ENCODE data around the gene FZD4.
"Not testable (repeated sequence)": the region's sequence is repeated elsewhere in the genome, so short reads cannot be mapped to it uniquely, and the experiment has no call there.

The FZD4 gene

GRCh38 chr11:86940122-86940777 is 14.9 kb downstream of the FZD4 start (continued):
- TF ChIP-seq ZNF473 (tag by site-specific recombination; IDR thresholded peaks at IDR 0.05), result no peak
- no peak for TF ChIP-seq ZNF202 (tag by site-specific recombination; IDR thresholded peaks at IDR 0.05; ENCODE audit: borderline replicate concordance)

- H3K4me1 ChIP-seq (ENCODE audit: control insufficient read depth, insufficient read depth, low read length), result peaks cover 3% of the 10 kb centered on the region; the same call in 1 of the 2 replicates
- TF ChIP-seq ZNF529 (tag by site-specific recombination; IDR thresholded peaks at IDR 0.05; ENCODE audit: insufficient replicate concordance) (no peak), ZNF654 (tag by site-specific recombination; IDR thresholded peaks at IDR 0.05; ENCODE audit: low read depth) (peak; percentile 53)
- ChIA-PET POLR2A (interaction anchor here (1.0 to 2.7 kb wide), 3 partner anchors 8 to 16 kb away, joined by 3 to 12 read pairs (median 3); partner anchors contain the start of gene FZD4), CTCF (interaction anchor here (0.6 to 4.3 kb wide), 40 partner anchors 8 to 789 kb away, joined by 3 to 35 read pairs (median 4); partner anchors contain the start of genes FZD4 and TMEM135)
- H3K4me3 ChIP-seq (ENCODE audit: low read depth, low read length), result no peak overlapping the region
- H3K27ac ChIP-seq (ENCODE audit: extremely low read depth, low read depth, low read length), result no peak overlapping the region
- H3K36me3 ChIP-seq (ENCODE audit: control insufficient read depth in 2 of 2, insufficient read depth in 1 of 2, low read length in 2 of 2), result no peaks in the 10 kb centered on the region
- no peaks in the 10 kb centered on the region for H3K9me3 ChIP-seq (ENCODE audit: control insufficient read depth, insufficient read depth, low read depth, low read length)
Measured at GRCh38 chr11:86938900-86939880, 16.0 kb downstream of the FZD4 start.

GRCh38 chr11:86938203-86938899 is 16.8 kb downstream of the FZD4 start:
- ChIA-PET POLR2A (interaction anchor here (1.0 to 2.7 kb wide), 3 partner anchors 9 to 17 kb away, joined by 3 to 12 read pairs (median 3); partner anchors contain the start of gene FZD4), CTCF (interaction anchor here (0.6 to 4.3 kb wide), 24 partner anchors 9 to 581 kb away, joined by 3 to 35 read pairs (median 3); partner anchors contain the start of genes FZD4 and TMEM135)
- Histone ChIP-seq H3K4me3 (ENCODE audit: low read depth, low read length) (no peak overlapping the region), H3K27ac (ENCODE audit: extremely low read depth, low read depth, low read length) (no peak overlapping the region), H3K4me1 (ENCODE audit: control insufficient read depth, insufficient read depth, low read length) (peaks cover 3% of the 10 kb centered on the region; the same call in 1 of the 2 replicates), H3K36me3 (ENCODE audit: control insufficient read depth in 2 of 2, insufficient read depth in 1 of 2, low read length in 2 of 2) (no peaks in the 10 kb centered on the region), H3K9me3 (ENCODE audit: control insufficient read depth, insufficient read depth, low read depth, low read length) (no peaks in the 10 kb centered on the region)
- no peak for TF ChIP-seq SCRT1 (tag by site-specific recombination; IDR thresholded peaks at IDR 0.05; ENCODE audit: borderline replicate concordance)
- no peak for TF ChIP-seq ZNF521 (tag by site-specific recombination; IDR thresholded peaks at IDR 0.05)
- TF ChIP-seq YY2 (tag by site-specific recombination; IDR thresholded peaks at IDR 0.05), result no peak
- TF ChIP-seq KLF17 (tag by site-specific recombination; IDR thresholded peaks at IDR 0.05), result no peak
- TF ChIP-seq PRDM10 (tag by site-specific recombination; IDR thresholded peaks at IDR 0.05), result no peak
- TF ChIP-seq MYNN (tag by site-specific recombination; IDR thresholded peaks at IDR 0.05; ENCODE audit: borderline replicate concordance), result no peak
- no peak for TF ChIP-seq GLI4 (tag by site-specific recombination; IDR thresholded peaks at IDR 0.05)
- no peak for TF ChIP-seq ZNF26 (tag by site-specific recombination; IDR thresholded peaks at IDR 0.05)
- no peak for TF ChIP-seq ZNF24 (tag by site-specific recombination; IDR thresholded peaks at IDR 0.05)

GRCh38 chr11:86937193-86937806 is 17.9 kb downstream of the FZD4 start:
- H3K27ac ChIP-seq (ENCODE audit: extremely low read depth, low read depth, low read length); H3K36me3 ChIP-seq (ENCODE audit: control insufficient read depth in 2 of 2, insufficient read depth in 1 of 2, low read length in 2 of 2); H3K4me3 ChIP-seq (ENCODE audit: low read depth, low read length); POLR2A ChIA-PET; H3K9me3 ChIP-seq (ENCODE audit: control insufficient read depth, insufficient read depth, low read depth, low read length); H3K4me1 ChIP-seq (ENCODE audit: control insufficient read depth, insufficient read depth, low read length): not testable (repeated sequence)
- CTCF ChIA-PET, result interaction anchor here (0.6 to 4.3 kb wide), 6 partner anchors 14 to 486 kb away, joined by 3 to 35 read pairs (median 12); partner anchors contain the start of genes FZD4 and TMEM135

All from HEK293 (cell line).